Measurements from ENCODE around the gene ZNF784.

Gene ZNF784

GRCh38 chr19:55640577-55641425 lies 16.4 kb upstream of the ZNF784 start, which contains the start of gene ZNF580:
TSS of gene ZNF580 (plus strand) at chr19:55641002. CDS start at chr19:55642509, 1,507 bp downstream.
- Histone ChIP-seq H3K4me3 (ENCODE audit: low read depth in 1 of 2, low read length in 2 of 2) (peak within 1 kb of the TSS; percentile 81 to 87), H3K36me3 (ENCODE audit: control insufficient read depth in 1 of 2, insufficient read depth in 2 of 2, low read length in 2 of 2) (peaks cover 4 to 14% of the 10 kb centered on the region in 2 donors), H3K4me1 (ENCODE audit: control insufficient read depth in 1 of 2, insufficient read depth in 2 of 2, low read length in 2 of 2) (peaks cover 11 to 77% of the 10 kb centered on the region in 2 donors), H3K9me3 (ENCODE audit: control insufficient read depth in 1 of 2, low read length in 2 of 2) (no peaks in the 10 kb centered on the region), H3K27ac (ENCODE audit: low read length) (peak within 1 kb of the TSS; percentile 63), H3K27me3 (ENCODE audit: low read depth, low read length) (no peaks in the 10 kb centered on the region)

- H3K9me3 ChIP-seq (ENCODE audit: control insufficient read depth in 1 of 2, low read length in 2 of 2), result no peaks in the 10 kb centered on the region
- no peaks in the 10 kb centered on the region for H3K27me3 ChIP-seq (ENCODE audit: low read depth, low read length)
- H3K36me3 ChIP-seq (ENCODE audit: control insufficient read depth in 1 of 2, insufficient read depth in 2 of 2, low read length in 2 of 2), result peaks cover under 1 to 7% of the 10 kb centered on the region in 2 donors
- H3K27ac ChIP-seq (ENCODE audit: low read length), result peak overlapping the region; percentile 63
- H3K4me3 ChIP-seq (ENCODE audit: low read depth in 1 of 2, low read length in 2 of 2), result peak overlapping the region; percentile 60 to 81
- peaks cover 17 to 83% of the 10 kb centered on the region in 2 donors for H3K4me1 ChIP-seq (ENCODE audit: control insufficient read depth in 1 of 2, insufficient read depth in 2 of 2, low read length in 2 of 2)
These were observed 15.7 kb upstream of the ZNF784 start for GRCh38 chr19:55640043-55640576.

GRCh38 chr19:55638864-55639359 lies 14.5 kb upstream of the ZNF784 start:
- Histone ChIP-seq H3K4me3 (ENCODE audit: low read depth in 1 of 2, low read length in 2 of 2) (no peak overlapping the region), H3K27ac (ENCODE audit: low read length) (no peak overlapping the region), H3K36me3 (ENCODE audit: control insufficient read depth in 1 of 2, insufficient read depth in 2 of 2, low read length in 2 of 2) (no peaks in the 10 kb centered on the region), H3K4me1 (ENCODE audit: control insufficient read depth in 1 of 2, insufficient read depth in 2 of 2, low read length in 2 of 2) (peaks cover 17 to 75% of the 10 kb centered on the region in 2 donors), H3K9me3 (ENCODE audit: control insufficient read depth in 1 of 2, low read length in 2 of 2) (no peaks in the 10 kb centered on the region), H3K27me3 (ENCODE audit: low read depth, low read length) (no peaks in the 10 kb centered on the region)

- Histone ChIP-seq H3K27me3 (ENCODE audit: low read depth, low read length) (no peaks in the 10 kb centered on the region), H3K27ac (ENCODE audit: low read length) (no peak overlapping the region), H3K4me1 (ENCODE audit: control insufficient read depth in 1 of 2, insufficient read depth in 2 of 2, low read length in 2 of 2) (peaks cover 17 to 66% of the 10 kb centered on the region in 2 donors), H3K9me3 (ENCODE audit: control insufficient read depth in 1 of 2, low read length in 2 of 2) (no peaks in the 10 kb centered on the region), H3K4me3 (ENCODE audit: low read depth in 1 of 2, low read length in 2 of 2) (no peak overlapping the region), H3K36me3 (ENCODE audit: control insufficient read depth in 1 of 2, insufficient read depth in 2 of 2, low read length in 2 of 2) (no peaks in the 10 kb centered on the region)
These were observed 13.2 kb upstream of the ZNF784 start for GRCh38 chr19:55637534-55637933.

- H3K27ac ChIP-seq (ENCODE audit: low read length), result no peak overlapping the region
- peaks cover 17 to 58% of the 10 kb centered on the region in 2 donors for H3K4me1 ChIP-seq (ENCODE audit: control insufficient read depth in 1 of 2, insufficient read depth in 2 of 2, low read length in 2 of 2)
- H3K4me3 ChIP-seq (ENCODE audit: low read depth in 1 of 2, low read length in 2 of 2), result no peak overlapping the region
These were observed 12.4 kb upstream of the ZNF784 start for GRCh38 chr19:55636723-55637122.

GRCh38 chr19:55635856-55636440 lies 11.6 kb upstream of the ZNF784 start:
- Histone ChIP-seq H3K4me3 (ENCODE audit: low read depth in 1 of 2, low read length in 2 of 2) (peak overlapping the region; percentile 87 to 100), H3K9me3 (ENCODE audit: control insufficient read depth in 1 of 2, low read length in 2 of 2) (no peaks in the 10 kb centered on the region), H3K36me3 (ENCODE audit: control insufficient read depth in 1 of 2, insufficient read depth in 2 of 2, low read length in 2 of 2) (no peaks in the 10 kb centered on the region), H3K27me3 (ENCODE audit: low read depth, low read length) (no peaks in the 10 kb centered on the region), H3K27ac (ENCODE audit: low read length) (peak overlapping the region; percentile 100), H3K4me1 (ENCODE audit: control insufficient read depth in 1 of 2, insufficient read depth in 2 of 2, low read length in 2 of 2) (peaks cover 17 to 54% of the 10 kb centered on the region in 2 donors)

More at GRCh38 chr19:55636723-55637122, 12.4 kb upstream of the ZNF784 start:
- Histone ChIP-seq H3K27me3 (ENCODE audit: low read depth, low read length) (no peaks in the 10 kb centered on the region), H3K9me3 (ENCODE audit: control insufficient read depth in 1 of 2, low read length in 2 of 2) (no peaks in the 10 kb centered on the region), H3K36me3 (ENCODE audit: control insufficient read depth in 1 of 2, insufficient read depth in 2 of 2, low read length in 2 of 2) (no peaks in the 10 kb centered on the region)

- Histone ChIP-seq H3K27ac (ENCODE audit: low read length) (peak overlapping the region; percentile 100), H3K27me3 (ENCODE audit: low read depth, low read length) (no peaks in the 10 kb centered on the region), H3K36me3 (ENCODE audit: control insufficient read depth in 1 of 2, insufficient read depth in 2 of 2, low read length in 2 of 2) (no peaks in the 10 kb centered on the region), H3K4me3 (ENCODE audit: low read depth in 1 of 2, low read length in 2 of 2) (peak overlapping the region; percentile 87 to 100), H3K9me3 (ENCODE audit: control insufficient read depth in 1 of 2, low read length in 2 of 2) (no peaks in the 10 kb centered on the region), H3K4me1 (ENCODE audit: control insufficient read depth in 1 of 2, insufficient read depth in 2 of 2, low read length in 2 of 2) (peaks cover 16 to 51% of the 10 kb centered on the region in 2 donors)
These were observed 11.0 kb upstream of the ZNF784 start for GRCh38 chr19:55635334-55635717.

GRCh38 chr19:55633861-55634260 lies 9.5 kb upstream of the ZNF784 start:
- H3K36me3 ChIP-seq (ENCODE audit: control insufficient read depth in 1 of 2, insufficient read depth in 2 of 2, low read length in 2 of 2), result no peaks in the 10 kb centered on the region
- no peaks in the 10 kb centered on the region for H3K9me3 ChIP-seq (ENCODE audit: control insufficient read depth in 1 of 2, low read length in 2 of 2)
- no peak overlapping the region for H3K4me3 ChIP-seq (ENCODE audit: low read depth in 1 of 2, low read length in 2 of 2)
- H3K27ac ChIP-seq (ENCODE audit: low read length), result no peak overlapping the region
- H3K27me3 ChIP-seq (ENCODE audit: low read depth, low read length), result no peaks in the 10 kb centered on the region
- H3K4me1 ChIP-seq (ENCODE audit: control insufficient read depth in 1 of 2, insufficient read depth in 2 of 2, low read length in 2 of 2), result peaks cover 11 to 36% of the 10 kb centered on the region in 2 donors

- H3K4me1 ChIP-seq (ENCODE audit: control insufficient read depth in 1 of 2, insufficient read depth in 2 of 2, low read length in 2 of 2), result peaks cover 11 to 25% of the 10 kb centered on the region in 2 donors
- no peaks in the 10 kb centered on the region for H3K36me3 ChIP-seq (ENCODE audit: control insufficient read depth in 1 of 2, insufficient read depth in 2 of 2, low read length in 2 of 2)
- no peak overlapping the region for H3K4me3 ChIP-seq (ENCODE audit: low read depth in 1 of 2, low read length in 2 of 2)
- H3K27me3 ChIP-seq (ENCODE audit: low read depth, low read length), result no peaks in the 10 kb centered on the region
- no peak overlapping the region for H3K27ac ChIP-seq (ENCODE audit: low read length)
- no peaks in the 10 kb centered on the region for H3K9me3 ChIP-seq (ENCODE audit: control insufficient read depth in 1 of 2, low read length in 2 of 2)
These were observed 8.1 kb upstream of the ZNF784 start for GRCh38 chr19:55632463-55632834.

- H3K36me3 ChIP-seq (ENCODE audit: control insufficient read depth in 1 of 2, insufficient read depth in 2 of 2, low read length in 2 of 2), result peaks cover 0 to 10% of the 10 kb centered on the region in 2 donors
- H3K4me3 ChIP-seq (ENCODE audit: low read depth in 1 of 2, low read length in 2 of 2), result no peak overlapping the region
- peaks cover 0 to 15% of the 10 kb centered on the region in 2 donors for H3K4me1 ChIP-seq (ENCODE audit: control insufficient read depth in 1 of 2, insufficient read depth in 2 of 2, low read length in 2 of 2)
- no peaks in the 10 kb centered on the region for H3K9me3 ChIP-seq (ENCODE audit: control insufficient read depth in 1 of 2, low read length in 2 of 2)
- H3K27ac ChIP-seq (ENCODE audit: low read length), result no peak overlapping the region
- H3K27me3 ChIP-seq (ENCODE audit: low read depth, low read length), result no peaks in the 10 kb centered on the region
These were observed 2.0 kb upstream of the ZNF784 start for GRCh38 chr19:55626350-55626749.

GRCh38 chr19:55625004-55625326 lies 599 bp upstream of the ZNF784 start:
- Histone ChIP-seq H3K9me3 (ENCODE audit: control insufficient read depth in 1 of 2, low read length in 2 of 2) (no peaks in the 10 kb centered on the region), H3K4me1 (ENCODE audit: control insufficient read depth in 1 of 2, insufficient read depth in 2 of 2, low read length in 2 of 2) (peaks cover 0 to 15% of the 10 kb centered on the region in 2 donors), H3K4me3 (ENCODE audit: low read depth in 1 of 2, low read length in 2 of 2) (peak overlapping the region; percentile 65 to 66), H3K27me3 (ENCODE audit: low read depth, low read length) (no peaks in the 10 kb centered on the region), H3K27ac (ENCODE audit: low read length) (no peak overlapping the region), H3K36me3 (ENCODE audit: control insufficient read depth in 1 of 2, insufficient read depth in 2 of 2, low read length in 2 of 2) (peaks cover 3 to 19% of the 10 kb centered on the region in 2 donors)

Measured in muscle layer of duodenum (tissue), 2 donors.